Activated CD8-positive, alpha-beta memory T cell treated with anti-CD3 and anti-CD28 coated beads, Interleukin-2, amount 50 U/mL, for 4 hours (primary cell): ENCODE data around the gene GLYR1.

ENCODE experiments used
- DNase-seq: peaks from one replicate; pipeline ENCODE4 v3.0.0-alpha.2; 2020

The GLYR1 gene

DNA sequence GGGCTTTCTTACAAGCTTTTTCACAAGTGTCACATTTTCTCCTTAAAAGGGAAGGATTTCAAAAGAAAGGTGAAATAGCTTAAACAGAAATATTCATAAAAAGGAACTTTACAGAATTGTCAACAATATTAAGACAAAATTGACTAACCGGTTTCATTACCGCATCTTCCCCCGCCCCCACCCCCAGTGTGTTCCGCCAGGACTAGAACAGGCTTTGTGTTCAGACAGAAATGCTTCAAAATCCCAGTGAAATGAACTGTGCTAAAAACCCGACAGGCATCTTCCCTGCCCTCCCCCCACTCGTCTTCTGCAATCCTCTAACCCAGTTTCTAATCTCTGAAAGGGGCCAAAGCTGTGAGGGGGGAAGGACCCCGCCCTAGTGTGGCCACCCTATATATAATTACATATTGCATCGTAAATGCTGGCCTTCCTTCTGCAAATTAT lies 43.7 kb downstream of the GLYR1 start:
- no peak for DNase-seq

DNA sequence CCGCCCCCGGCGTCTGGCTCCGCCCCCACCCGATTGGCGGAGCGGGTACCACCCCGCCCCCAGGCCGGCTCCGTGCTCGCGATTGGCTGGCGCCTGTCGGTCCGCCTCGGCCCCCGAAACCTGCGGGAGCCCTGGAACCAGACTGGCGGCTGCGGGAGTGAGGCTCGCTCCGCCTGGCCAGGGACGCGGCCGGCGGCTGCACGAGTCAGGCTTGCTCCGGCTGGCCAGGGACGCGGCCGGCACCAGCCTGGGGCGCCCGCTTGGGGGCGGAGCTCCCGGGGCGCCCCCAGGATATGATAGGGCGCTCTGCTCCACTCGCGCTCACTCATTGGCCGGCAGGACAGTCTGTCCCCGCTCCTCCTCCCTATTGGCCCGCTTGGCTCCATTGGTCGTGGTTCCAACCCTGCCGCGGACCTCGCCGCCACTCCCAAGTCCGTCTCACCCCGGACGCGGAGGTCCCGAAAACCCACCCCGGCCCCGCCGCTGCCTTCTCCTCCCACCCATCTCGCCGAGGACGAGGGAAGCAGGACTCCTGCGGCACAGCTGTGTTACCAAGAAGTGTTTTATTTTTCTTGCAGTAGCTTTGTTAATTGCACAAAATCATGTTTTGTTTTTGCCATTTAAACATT lies 44.3 kb downstream of the GLYR1 start:
- peak; percentile 89 for DNase-seq

DNA sequence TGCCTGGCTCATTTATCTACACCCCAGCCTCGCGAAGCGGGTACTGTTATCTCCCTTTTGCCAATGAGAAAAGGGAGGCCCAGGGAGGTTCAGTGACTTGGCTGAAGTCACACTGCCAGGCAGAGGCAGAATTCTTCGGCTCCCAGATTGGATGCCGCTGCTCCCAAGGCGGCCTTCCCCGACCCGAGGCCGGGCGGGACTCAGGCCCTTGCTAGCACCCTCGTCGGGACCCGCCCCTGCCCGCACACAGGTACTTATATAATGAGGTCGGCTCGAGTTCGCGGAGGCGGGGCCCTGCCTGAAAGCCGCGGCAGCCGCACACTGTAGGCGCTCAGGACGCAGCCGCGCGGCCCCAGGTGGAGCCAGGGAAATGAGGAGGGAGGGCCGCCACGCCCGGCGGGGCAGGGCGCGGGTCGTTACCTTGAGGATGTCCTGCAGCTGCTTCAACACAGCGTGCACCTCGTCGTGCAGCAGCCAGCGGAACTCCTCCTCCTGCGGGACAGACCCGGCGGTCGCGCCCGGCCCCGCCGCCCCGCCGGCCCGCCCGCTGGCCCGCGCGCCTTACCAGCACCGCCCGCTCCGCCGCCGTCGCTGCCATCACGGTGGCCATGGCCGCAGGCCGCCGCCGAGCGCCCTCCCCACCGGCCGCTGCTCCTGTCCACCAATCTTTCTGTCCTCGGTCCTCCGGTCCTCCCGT lies 45.0 kb downstream of the GLYR1 start, which contains the start of gene ROGDI:
ROGDI (minus strand) TSS at position 672 of the 697 bp plus-strand sequence; CDS start at position 610, 62 bp downstream.
- DNase-seq, result peak; percentile 73

DNA sequence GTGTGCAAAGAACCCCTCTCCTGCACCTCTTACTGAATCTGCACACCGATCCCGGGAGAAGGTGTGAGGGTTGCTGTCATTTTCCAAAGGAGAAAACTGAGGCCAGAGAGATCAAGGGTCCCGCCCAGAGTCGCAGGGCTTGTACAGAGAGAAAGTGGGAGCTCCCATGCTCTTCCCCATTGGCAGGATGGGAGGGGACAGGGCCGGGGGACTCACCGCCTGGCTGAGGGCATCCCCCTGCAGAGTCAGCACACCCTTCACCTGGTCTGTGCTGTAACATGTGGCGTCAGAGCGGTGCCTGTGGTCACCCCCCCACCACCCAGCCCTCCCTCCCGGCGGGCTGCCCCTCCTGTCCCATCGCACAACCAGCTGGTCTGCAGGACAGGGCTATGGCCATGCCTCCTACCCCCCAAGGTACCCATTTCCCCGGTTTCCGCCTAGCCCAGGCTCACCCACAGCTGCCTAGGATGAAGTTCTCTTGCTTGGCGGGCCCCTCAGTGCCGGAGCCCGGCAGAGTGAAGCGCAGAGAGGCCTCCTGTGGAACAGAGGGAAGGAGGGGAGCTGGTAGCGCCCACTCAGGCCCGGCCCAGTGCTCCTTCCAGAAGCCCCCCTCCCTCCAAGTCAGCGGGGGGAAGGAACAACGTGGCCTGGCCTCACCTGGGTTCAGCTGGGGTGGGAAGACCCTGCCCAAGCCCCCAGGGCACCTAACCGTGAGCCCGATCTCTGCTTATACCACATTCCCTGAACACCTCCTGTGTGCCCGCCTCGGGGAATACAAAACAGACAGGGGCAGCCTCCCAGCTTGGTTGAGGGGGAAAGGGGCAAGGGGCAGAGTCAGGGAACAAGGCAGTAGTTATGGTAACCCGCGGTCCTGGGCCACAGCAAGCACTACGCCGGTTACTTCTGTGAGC lies 45.8 kb downstream of the GLYR1 start:
- DNase-seq, result no peak

DNA sequence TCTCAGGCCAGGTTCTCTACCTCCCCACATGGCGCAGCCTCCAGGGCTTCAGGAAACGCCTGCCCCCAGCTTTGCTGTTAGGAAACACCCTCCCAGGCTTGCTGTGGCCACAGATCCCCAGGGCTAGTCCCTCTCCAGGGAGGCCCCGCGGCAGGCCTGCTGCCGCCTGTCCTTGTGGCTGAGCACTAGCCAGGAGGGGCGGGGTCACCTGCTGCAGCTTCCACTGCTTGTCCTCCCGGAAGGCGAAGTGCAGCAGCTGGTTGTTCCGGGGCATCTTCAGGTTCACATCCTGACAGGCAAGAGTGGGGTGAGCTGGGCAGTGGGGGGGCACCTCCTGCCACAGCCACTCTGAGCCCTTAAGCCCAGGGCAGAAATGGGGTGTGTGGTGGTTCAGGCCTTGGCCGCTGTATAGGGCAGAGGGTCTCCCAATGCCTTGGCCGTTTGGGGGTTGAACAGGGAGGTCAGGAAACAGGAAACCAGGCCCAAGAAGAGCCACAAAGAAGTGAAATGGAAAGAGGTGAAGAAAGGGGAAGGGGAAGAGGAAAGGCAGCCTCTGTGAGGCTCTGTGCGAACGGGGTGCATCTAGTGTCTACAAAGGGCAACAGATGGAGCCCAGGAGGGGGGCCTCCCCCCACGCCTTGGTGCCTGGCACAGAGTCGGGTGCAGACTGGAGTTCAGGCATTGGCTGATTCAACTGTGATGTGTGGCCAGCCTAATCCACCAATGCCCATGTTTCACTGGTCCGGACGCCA lies 46.6 kb downstream of the GLYR1 start:
- no peak for DNase-seq

DNA sequence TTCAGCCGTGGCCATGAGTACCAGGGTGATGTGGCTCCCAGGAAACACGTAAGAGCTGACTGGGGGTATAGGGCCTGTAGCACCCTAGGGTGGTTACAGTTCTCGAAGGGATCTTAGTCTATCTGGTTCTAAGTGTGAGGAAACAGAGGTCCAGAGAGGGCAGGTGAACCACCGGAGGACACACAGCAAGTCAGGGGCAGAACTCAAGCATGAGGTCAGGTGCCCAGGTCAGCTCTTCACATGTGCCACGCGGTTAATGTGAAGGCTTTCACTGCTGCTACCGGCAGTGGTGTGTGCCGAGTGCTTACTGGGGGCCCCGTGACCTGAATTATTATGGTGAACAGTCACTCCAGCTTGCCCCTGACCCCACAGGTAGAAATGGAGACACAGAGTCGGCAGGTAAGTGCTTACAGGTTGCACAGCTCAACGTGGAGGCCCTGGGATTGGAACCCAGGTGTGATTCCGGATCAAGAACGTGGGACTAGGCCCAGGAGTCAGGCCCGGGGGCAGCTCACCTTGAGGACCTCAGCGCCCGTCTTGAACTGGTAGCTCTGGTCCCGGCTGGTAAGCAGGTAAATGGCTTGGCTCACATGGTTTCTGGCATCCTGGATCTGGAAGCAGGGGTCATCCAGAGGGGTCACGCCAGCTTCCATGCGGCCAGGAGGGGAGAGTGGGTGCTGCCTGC lies 47.8 kb downstream of the GLYR1 start:
- DNase-seq, result no peak

DNA sequence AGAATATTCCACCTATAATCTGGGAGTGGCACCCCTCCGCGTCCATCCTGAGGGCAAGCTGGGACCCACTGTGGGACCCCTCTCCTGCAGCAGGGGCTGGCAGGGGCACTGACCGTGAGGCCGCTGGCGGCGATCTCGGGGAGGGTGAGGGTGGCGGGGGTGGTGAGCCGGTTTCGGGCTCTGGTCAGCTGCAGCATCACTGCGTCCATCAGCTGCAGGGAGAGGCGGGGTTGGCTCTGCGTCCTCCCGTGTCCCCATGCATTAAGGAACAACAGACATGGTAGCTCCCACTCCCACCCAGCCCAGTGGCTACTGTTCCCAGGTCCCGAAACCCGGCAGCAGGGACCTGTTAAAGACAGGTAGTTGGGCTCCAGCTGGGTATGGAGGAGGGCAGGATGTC lies 48.6 kb downstream of the GLYR1 start:
- no peak for DNase-seq

DNA sequence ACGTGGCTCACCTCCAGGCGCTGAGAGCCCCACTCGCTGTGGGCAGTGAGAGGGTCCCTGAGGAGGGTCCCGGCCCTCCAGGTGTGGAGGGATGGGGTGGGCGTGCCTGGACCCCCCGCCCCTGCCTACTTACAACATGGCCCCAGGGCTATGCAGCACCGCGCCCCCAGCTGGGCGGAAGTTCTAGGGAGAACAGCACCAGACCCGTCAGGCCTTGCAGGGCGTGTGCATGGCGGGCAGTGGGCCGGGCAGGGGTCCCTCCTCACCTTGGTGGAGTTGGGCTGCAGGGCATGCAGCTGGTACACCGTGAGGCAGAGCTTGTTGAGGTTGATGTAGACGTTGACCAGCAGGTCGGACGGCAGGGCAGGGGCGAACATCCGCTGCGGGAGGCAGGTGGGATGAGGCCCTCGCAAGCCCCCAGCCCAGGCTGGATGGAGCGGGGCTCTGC lies 49.3 kb downstream of the GLYR1 start:
- DNase-seq, result no peak

DNA sequence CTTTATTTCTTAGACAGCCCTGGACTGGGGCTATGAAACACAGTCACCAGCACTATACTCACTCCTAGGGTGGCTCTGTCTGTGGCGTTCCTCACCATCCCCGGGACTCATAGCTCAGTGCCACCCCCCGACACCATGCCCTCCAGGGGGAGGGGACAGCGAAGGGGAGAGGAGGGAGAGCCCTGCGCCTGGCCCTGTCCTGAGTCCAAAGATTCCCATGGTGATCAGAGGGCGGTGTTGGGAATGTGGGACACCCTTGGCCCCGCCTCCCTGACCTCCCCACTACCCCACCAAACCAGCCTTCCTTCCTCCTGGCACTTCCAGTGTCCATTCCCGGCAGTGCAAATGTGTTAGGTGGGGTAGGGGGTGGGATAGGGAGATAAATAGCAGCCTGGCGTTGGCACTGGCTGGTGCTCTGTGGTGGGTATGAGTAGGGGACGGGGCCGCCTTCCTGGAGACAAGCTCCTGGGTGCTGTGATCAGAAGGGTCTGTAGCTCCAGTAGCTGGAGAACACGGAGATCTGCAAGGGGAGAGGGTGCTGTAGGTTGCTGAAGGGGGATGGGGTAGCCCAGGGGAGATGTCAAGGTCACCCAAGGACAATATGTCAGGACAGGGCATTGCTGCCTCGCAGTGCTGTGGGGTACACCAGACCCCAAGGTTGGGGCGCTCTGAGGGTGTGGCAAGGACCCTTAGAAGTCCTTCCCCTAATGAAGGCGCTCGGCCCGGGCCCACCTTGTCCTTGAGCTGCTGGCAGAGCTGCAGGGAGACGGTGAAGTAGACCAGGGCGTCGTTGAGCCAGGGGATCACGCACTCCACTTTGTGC lies 49.9 kb downstream of the GLYR1 start:
- DNase-seq, result no peak

DNA sequence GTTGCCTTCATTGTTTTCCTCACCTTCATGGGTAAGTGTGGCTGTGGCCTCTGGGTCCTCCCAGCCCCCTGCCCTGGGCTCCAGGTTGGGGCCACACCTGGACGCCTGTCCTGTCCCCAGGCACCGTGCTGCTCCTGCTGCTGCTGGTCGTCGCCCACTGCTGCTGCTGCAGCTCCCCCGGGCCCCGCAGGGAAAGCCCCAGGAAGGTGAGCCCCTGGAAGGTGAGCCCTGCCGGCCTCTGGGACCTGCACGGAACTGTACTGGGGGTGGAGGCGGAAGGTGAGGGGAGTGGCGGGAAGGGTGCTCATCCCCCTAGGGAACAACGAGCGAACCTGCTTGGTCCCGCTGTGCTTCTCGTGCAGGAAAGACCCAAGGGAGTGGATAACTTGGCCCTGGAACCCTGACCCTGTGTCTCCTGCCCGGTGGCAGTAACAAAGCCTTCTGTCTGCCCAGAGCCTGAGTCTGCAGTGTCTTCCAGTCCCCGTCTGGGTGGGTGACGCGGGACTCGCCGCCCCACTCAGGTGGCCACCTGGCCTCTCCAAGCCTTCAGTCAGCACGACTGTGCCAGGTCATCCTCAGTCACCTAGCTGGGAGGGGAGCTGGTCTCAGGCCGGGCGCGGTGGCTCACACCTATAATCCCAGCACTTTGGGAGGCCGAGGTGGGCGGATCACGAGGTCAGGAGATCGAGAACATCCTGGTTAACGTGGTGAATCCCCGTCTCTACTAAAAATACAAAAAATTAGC lies 51.1 kb downstream of the GLYR1 start:
- DNase-seq, result no peak

DNA sequence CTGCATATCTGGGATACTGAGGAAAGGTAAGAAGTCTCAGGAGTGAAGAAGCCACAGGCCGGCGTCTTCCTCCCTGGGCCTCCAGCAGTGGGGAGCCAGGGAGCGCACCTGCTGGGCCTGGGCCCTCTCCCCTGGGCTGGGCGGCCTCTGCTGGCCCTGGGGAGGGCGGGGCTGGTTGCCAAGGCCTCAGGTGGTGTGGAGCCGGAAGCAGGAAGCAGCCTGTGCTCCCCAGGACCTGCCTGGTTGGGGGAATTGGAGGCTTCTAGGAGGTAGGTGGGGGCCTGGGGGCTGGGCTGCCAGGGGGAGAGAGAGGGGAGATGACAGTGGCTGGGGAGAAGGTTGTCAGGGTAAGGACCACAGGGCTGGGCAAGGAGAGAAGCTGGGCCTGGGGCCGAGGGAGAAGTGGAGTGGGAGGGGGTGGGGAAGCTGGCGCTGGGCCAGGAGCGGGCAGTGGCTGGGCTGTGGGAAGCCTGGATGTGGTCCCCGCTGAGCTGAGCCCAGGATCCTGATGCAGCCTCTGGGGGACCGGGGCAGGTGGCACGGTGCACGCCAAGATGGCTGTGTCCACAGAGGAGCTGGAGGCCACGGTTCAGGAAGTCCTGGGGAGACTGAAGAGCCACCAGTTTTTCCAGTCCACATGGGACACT lies 51.8 kb downstream of the GLYR1 start, which contains the start of gene SMIM22:
SMIM22 (plus strand) TSS at position 189 of the 647 bp plus-strand sequence; CDS start at position 555, 366 bp downstream.
- no peak for DNase-seq

DNA sequence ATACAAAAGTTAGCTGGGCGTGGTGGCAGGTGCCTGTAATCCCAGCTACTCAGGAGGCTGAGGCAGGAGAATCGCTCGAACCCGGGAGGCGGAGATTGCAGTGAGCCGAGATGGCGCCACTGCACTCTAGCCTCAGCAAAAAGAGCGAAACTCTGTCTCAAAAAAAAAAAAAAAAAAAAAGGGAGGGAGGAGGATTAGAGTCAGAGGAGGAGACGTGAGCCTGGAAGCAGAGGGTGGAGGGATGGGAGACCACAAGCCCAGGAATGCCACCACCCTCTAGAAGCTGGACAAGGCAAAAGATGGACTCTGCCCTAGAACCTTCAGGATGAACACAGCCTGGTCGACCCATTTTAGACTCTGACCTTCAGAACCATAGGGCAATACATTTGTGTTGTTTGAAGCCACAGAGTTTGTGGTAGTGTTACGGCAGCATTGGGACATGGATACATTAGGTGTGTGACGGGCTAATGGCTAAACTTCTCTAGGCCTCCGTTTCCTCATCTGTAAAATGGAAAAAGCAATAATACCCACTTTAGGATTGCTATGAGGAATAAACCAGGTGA lies 54.1 kb downstream of the GLYR1 start:
- no peak for DNase-seq

DNA sequence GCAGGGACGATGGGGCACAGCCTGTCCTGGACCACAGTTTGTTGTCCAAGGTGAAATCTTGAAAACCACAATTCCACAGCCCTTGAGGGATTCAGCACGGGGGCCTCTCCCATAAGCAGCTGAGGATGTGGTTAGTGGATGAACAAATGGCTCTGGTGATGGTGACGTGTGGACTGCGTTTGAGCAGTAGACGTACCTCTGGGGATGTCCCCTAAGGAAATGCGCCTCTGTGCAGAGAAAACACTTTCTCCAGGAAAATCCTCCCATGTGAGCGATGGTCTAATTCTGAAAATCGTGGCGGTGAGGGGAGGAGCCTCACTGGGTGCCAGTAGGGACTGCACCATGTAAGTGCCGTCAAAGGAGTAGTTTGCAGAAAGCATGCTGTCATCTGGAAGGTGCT lies 56.2 kb downstream of the GLYR1 start:
- no peak for DNase-seq

DNA sequence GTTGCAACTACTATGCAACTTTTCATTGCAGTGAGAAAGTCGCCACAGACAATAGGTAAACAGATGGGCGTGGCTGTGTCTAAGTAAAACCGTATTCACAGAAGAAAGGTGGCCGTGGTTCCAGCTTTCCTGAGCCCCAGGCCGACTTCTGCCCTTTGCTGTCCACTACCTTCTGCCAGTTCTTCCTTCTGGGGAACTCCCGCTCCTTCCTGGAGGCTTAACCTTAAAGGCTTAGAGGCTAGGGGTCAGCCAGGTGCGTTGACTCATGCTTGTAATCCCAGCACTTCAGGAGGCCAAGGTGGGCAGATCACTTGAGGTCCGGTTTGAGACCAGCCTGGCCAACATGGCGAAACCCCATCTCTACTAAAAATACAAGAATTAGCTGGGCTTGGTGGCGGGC lies 56.8 kb downstream of the GLYR1 start:
- no peak for DNase-seq

DNA sequence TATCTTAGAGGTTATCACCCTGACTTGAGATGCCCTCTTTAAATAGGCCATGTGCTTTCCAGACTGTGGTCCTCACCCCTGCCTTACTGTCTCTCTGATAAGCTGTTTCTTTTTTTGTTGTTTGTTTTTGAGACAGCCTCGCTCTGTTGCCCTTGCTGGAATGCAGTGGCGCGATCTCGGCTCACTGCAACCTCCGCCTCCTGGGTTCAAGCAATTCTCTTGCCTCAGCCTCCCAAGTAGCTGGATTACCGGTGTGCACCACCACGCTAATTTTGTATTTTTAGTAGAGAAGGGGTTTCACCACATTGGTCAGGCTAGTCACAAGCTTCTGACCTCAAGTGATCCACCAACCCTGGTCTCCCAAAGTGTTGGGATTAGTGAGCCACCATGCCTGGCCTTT lies 58.2 kb downstream of the GLYR1 start:
- no peak for DNase-seq

DNA sequence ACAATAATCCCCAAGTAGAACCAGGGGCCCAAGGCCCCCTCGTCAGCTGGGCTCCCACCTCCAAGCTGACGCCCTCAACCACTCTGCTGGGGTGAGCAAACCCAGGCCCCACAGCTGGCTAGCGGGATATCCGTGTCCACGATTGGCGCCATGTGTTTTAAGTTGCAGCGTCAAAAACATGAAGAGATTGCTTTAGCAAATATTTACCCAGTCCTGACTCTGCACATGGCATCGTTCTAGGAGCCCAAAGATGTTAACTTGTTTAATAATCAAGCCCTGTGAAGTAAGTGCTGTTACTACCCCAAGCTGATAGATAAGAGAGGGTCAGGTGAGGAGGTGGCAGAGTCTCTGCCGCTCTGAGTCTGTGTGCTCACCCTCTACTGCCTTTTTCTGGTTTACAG lies 58.6 kb downstream of the GLYR1 start:
- DNase-seq, result no peak

DNA sequence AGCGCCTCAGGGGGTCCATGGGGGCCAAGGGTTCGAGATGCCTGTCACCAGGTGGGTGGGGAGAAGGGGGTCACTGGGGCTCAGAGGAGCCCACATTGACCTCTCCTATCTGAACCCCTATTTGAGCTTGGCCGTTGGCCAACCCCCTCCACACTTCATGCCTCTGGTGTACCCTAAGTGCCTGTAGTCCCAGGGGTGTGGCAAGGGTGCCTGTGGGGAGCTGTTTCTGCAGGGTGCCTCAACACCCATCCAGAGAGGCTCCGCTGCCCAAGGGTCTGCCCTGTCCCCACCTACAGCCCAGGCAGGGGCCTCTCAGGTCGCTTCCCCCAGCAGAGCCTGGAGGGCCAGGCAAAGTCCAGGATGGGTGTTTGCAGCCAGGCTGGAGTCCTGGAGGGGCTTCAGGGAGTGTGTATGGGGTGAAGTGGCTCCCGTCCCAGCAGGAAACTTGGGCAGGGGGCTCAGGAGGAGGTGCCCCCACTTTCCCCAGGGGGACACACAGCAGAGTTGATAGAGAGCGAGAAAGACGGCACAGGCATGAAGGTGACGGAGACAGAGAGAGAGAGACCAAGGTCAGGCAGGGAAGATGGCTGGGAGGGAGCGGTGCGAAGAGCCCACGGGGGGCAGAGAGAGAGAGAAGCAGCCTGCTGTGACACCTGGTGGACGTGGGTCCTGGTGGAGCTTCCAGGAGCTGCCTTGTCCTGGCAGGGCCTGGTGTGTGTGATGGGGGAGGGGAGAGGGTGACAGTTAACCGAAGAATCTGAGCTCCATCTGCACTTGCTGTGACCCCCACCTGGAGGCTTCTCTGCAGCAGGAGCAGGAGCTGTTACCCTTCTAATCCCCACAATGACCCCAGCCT lies 59.2 kb downstream of the GLYR1 start, which contains the start of gene SEPTIN12:
SEPTIN12 (minus strand) TSS at position 719 of the 856 bp plus-strand sequence; CDS start at position 19, 700 bp downstream.
- no peak for DNase-seq

DNA sequence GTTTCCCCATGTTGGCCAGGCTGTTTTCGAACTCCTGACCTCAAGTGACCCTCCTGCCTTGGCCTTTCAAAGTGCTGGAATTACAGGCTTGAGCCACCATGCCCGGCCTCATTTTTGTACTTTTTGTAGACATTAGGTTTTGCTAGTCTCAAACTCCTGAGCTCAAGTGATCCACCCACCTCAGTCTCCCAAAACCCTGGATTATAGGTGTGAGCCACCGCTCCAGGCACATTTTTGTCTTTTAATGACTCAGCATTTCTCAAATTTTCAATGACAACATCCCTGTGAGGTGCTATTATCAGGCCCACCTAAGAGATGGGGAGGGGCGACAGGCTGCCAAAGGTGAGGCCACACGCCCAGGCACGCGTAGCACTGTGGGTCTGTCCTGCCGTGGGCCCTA lies 60.0 kb downstream of the GLYR1 start:
- DNase-seq, result no peak
